HG03469 (cell line): Measurements from ENCODE around the gene CAPNS2.

Source experiments
- ATAC-seq: cut with Tn5 transposase; IDR thresholded peaks from one replicate; pipeline ENCODE4 v1.9.1; 2021; ENCODE audit warnings: mild to moderate bottlenecking, moderate library complexity, moderate number of reproducible peaks; ENCODE audit not compliant: unreplicated experiment

Gene CAPNS2

DNA sequence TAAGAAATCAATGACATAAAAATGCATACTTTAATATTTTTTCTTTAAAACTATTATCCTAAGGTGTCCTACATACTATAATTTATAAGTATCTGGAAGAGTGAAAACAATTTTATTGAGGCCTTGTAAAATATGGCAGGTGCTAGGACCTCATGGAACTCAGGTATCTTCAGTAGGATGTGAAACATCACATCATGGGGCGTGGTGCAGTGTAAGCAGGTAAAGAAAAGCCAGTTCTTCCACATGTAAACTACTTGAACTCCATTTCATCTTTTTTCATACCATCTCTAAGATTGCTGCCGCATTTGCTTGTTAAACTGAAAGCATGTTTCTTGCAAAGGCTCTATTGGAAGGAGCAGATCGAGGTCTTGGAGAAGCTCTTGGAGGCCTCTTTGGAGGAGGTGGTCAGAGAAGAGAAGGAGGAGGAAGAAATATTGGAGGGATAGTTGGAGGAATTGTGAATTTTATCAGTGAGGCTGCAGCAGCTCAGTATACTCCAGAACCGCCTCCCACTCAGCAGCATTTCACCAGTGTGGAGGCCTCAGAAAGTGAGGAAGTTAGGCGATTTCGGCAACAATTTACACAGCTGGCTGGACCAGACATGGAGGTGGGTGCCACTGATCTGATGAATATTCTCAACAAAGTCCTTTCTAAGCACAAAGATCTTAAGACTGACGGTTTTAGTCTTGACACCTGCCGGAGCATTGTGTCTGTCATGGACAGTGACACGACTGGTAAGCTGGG is at the start of gene CAPNS2:
TSS of gene CAPNS2 (plus strand) at position 253 of the 744 bp plus-strand sequence. CDS start at position 326, 73 bp downstream.
- ATAC-seq, result no peak

GRCh38 chr16:55521792-55522191 is 44.7 kb upstream of the CAPNS2 start:
- ATAC-seq, result no peak

DNA sequence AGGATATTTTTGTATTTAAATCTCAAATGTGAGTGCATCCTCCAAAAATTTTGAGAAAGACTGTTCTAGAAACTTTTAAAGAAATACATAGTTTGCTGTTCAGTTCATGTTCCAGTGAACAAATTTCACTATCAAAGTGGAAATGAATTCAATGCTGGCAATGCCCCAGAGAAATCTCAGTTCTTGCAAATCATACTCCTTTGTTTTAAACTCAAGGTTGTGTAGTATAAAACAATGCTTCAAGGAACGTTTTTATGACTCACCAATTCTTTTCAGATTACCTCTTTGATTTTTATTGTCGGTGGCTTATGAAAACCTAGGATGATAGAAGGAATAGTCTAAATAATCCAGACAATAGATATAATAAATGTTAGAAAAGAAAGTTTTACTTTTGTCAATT is 40.0 kb upstream of the CAPNS2 start:
- no peak for ATAC-seq

DNA sequence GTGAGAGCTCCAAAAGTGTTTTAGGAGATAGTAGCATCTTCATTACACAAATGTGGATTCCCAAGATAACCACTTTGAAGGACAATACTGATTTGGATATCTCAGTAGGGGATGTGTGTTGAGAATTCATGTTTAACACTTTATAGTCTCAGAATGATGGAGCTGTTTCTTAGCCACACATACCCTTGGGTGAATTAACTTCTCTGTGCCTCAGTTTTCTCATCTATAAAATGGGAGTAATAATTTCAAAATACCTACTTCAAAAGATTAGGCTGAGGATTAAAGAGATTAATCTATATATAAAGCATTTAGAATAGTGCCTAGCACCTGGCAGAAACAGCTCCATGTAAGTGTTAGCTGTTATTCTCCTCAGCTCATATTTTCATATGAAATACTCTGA is 38.6 kb upstream of the CAPNS2 start:
- no peak for ATAC-seq

DNA sequence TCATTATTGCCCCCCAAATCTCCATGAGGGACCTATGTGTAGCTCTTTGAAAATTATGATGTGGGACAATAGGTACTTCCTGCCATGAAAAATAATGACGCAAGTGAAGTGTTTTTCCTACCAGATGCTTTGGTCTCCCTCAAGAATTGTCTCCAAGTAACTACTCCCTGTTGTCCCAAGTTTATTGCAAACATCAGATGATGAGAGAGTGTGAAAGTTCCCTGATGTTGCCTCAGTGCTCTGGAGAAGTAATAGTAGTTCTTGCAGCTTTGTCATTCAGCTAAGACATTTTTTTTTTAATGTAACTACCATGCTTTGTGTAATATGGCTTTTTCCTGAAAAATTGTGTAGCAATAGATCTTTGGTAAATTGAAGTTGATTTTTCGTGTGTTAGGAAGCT is 37.5 kb upstream of the CAPNS2 start:
- ATAC-seq, result no peak

- no peak for ATAC-seq
Observed at GRCh38 chr16:55530316-55530856, 36.1 kb upstream of the CAPNS2 start.

- no peak for ATAC-seq
Observed at GRCh38 chr16:55532227-55532626, 34.3 kb upstream of the CAPNS2 start.

- ATAC-seq, result no peak
Observed at GRCh38 chr16:55534756-55535155, 31.7 kb upstream of the CAPNS2 start.

GRCh38 chr16:55539049-55539448 is 27.4 kb upstream of the CAPNS2 start:
- ATAC-seq, result no peak

GRCh38 chr16:55539488-55539887 is 27.0 kb upstream of the CAPNS2 start:
- ATAC-seq, result no peak

GRCh38 chr16:55540221-55540620 is 26.3 kb upstream of the CAPNS2 start:
- ATAC-seq, result no peak

GRCh38 chr16:55542459-55543082 is 23.9 kb upstream of the CAPNS2 start:
- no peak for ATAC-seq

- no peak for ATAC-seq
Observed at GRCh38 chr16:55543472-55543871, 23.0 kb upstream of the CAPNS2 start.

- ATAC-seq, result no peak
Observed at GRCh38 chr16:55552621-55553020, 13.9 kb upstream of the CAPNS2 start.

DNA sequence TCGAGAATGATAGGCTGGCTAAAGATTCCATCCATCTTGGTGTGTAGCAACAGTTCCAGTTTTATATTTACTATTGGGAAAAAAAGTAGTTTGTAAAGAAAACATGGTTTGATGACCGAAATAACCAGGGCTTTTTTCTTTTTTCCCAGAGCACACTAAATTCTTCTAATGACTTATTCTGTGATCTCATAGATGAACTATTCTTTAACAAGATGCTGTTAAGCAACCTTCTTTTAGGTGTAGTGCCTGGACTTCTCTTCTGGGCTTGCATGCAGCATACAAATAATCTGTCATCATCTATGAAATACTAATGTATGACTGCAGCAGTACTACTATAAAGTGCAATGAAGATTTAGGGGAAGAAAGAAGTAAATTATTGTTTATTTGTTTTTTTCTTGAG is 11.0 kb upstream of the CAPNS2 start:
- ATAC-seq, result no peak

DNA sequence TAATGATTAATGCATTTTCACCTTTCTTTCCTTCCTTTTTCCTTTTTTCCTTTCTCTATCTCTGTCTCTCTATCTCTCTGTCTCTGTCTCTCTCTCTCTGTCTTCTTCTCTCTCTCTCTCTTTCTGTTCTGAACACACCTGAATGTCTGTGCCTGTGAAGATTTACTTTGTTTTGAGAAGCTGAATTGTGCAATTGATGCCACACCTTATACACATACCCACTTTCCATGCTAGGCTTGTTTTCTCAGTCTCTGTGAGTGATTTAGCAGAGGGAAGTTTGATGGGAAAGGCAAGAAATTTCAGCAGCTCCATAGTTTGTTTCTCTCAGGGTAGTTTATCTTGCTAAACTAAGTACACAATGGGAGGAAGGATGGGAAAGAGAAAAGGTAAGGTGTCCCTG is 9.3 kb upstream of the CAPNS2 start:
- no peak for ATAC-seq

- no peak for ATAC-seq
Observed at GRCh38 chr16:55559233-55559632, 7.3 kb upstream of the CAPNS2 start.

DNA sequence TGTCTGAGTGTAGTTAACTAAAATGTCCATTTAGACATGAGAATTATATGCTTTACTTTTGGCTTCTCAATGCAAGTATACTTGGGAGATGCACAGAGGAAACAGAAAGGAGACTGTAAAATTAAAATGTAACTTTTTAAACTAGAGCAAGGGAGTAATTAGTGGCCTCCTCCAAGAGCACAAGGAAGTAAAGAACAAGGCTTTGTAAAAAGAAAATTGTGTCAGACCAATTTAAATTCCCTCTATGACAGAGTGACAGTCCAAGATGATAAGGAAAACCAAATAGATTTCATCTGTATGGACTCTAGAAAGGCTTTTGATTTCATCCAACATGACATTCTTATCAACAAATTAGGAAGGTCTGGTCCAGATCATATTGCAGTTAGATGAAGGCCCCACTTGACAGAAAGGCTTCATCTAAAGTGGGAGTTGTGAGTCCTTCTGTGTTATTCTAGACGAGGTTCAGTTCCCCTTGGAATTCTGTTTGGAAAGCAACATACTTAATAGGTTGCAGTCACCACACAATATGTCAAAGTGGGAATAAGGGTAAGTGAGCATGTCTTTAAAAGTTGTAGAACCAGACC is 6.5 kb upstream of the CAPNS2 start:
- no peak for ATAC-seq

- ATAC-seq, result no peak
Observed at GRCh38 chr16:55561319-55561848, 5.1 kb upstream of the CAPNS2 start.

DNA sequence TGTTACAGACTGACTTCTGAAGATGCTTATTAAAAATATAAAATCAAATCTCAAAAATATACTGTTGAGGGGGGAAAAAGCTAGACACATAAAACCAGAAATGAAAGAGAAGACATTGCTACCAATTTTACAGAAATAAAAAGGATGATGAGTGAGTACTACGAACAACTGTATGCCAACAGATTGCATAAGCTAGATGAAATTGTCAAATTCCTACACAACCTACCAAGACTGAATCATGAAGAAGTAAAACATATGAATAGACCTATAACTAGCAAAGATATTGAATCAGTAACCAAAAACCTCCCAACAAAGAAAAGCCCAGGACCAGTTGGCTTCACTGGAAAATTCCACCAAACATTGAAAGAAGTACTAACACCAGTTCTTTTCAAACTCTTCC is 3.5 kb upstream of the CAPNS2 start:
- ATAC-seq, result no peak

- ATAC-seq, result no peak
Observed at GRCh38 chr16:55563797-55564196, 2.7 kb upstream of the CAPNS2 start.

DNA sequence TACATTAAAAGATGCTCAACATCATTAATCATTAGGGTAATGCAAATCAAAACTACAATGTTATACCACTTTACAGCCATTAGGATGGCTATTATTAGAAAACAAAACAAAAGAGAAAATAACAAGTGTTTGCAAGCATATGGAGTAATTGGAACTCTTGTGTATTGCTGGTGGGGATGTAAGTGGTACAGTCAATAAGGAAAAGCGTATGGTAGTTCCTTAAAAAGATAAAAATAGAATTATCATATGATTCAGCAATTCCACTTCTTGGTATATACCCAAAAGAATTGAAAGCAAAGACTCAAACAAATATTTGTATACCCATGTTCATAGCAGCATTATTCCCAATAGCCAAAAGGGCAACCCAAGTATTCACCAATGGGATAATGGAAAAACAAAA is 1.4 kb upstream of the CAPNS2 start:
- no peak for ATAC-seq
